ENCODE data around the gene MROH2A. TPM values are rescaled to one million over a fixed set of nuclear protein-coding genes. Genes with fewer than 3 reads are reported as not detected.

The MROH2A gene
- total RNA-seq, 6 donors from 2014 or later, result not detected

- Histone ChIP-seq H3K4me1 (no peaks in the 10 kb centered on the region), H3K27ac (no peak within 1 kb of the TSS), H3K36me3 (no peaks in the 10 kb centered on the region), H3K4me3 (no peak within 1 kb of the TSS), H3K27me3 (no peaks in the 10 kb centered on the region), H3K9me3 (no peaks in the 10 kb centered on the region)
- peak in 1 of 2 donors; percentile 42 for DNase-seq
- WGBS, 2 donors, result 83 to 87% methylated on average over 5 to 6 of the region's 6 CpGs
- TF ChIP-seq EP300 (IDR thresholded peaks at IDR 0.05) (no peak), POLR2AphosphoS5 (IDR thresholded peaks at IDR 0.05) (no peak), POLR2A (IDR thresholded peaks at IDR 0.05) (no peak)
- TF ChIP-seq, protein P1, sequence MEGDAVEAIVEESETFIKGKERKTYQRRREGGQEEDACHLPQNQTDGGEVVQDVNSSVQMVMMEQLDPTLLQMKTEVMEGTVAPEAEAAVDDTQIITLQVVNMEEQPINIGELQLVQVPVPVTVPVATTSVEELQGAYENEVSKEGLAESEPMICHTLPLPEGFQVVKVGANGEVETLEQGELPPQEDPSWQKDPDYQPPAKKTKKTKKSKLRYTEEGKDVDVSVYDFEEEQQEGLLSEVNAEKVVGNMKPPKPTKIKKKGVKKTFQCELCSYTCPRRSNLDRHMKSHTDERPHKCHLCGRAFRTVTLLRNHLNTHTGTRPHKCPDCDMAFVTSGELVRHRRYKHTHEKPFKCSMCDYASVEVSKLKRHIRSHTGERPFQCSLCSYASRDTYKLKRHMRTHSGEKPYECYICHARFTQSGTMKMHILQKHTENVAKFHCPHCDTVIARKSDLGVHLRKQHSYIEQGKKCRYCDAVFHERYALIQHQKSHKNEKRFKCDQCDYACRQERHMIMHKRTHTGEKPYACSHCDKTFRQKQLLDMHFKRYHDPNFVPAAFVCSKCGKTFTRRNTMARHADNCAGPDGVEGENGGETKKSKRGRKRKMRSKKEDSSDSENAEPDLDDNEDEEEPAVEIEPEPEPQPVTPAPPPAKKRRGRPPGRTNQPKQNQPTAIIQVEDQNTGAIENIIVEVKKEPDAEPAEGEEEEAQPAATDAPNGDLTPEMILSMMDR (IDR thresholded peaks at IDR 0.05), result no peak
- no peak for ATAC-seq (ENCODE audit: low FRiP score in 2 of 2)
Measured at GRCh38 chr2:233760043-233760442, 18.1 kb upstream of the MROH2A start, which contains the start of gene UGT1A1. Gene UGT1A1 (plus strand): TSS chr2:233760270. CDS start chr2:233760288, 18 bp downstream.

DNA sequence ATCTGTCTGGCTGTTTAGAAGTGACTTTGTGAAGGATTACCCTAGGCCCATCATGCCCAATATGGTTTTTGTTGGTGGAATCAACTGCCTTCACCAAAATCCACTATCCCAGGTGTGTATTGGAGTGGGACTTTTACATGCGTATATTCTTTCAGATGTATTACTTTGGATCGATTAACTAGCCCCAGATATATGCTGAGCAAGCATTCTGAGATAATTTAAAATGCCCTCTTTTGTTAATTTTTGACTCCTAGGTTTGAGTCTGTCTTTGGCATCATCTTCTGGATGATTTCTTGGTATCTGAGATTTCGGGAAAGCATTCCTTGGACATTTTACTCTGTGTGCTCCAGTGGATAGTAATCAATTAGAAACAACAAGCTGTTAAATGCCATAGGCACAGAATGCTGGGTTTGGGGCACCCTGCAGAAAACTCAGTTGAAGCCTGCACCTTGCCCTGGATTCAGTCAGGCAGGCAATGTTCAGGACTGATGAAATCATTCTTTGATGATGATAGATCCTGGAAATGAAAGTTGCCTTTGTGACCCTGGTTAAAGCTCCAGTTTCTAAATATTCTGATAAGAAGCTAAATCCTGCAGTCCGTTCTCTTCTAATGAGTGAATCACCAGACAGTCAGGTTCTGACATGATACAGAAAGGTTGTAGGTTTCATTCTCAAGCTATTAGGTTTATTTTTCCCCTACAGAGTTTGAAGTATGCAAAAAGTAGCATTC, 16.9 kb upstream of the MROH2A start:
- no peak overlapping the region for H3K27ac ChIP-seq
- DNase-seq, result no peak
- no peaks in the 10 kb centered on the region for H3K36me3 ChIP-seq
- ATAC-seq (ENCODE audit: low FRiP score in 2 of 2), result no peak
- TF ChIP-seq POLR2AphosphoS5 (IDR thresholded peaks at IDR 0.05) (no peak), EP300 (IDR thresholded peaks at IDR 0.05) (no peak), POLR2A (IDR thresholded peaks at IDR 0.05) (no peak)
- TF ChIP-seq, protein P1 (IDR thresholded peaks at IDR 0.05), result no peak
- no peaks in the 10 kb centered on the region for H3K9me3 ChIP-seq
- H3K4me3 ChIP-seq, result no peak overlapping the region
- no peaks in the 10 kb centered on the region for H3K27me3 ChIP-seq
- 82 to 83% methylated on average over 4 of the region's 4 CpGs for WGBS, 2 donors
- no peaks in the 10 kb centered on the region for H3K4me1 ChIP-seq

DNA sequence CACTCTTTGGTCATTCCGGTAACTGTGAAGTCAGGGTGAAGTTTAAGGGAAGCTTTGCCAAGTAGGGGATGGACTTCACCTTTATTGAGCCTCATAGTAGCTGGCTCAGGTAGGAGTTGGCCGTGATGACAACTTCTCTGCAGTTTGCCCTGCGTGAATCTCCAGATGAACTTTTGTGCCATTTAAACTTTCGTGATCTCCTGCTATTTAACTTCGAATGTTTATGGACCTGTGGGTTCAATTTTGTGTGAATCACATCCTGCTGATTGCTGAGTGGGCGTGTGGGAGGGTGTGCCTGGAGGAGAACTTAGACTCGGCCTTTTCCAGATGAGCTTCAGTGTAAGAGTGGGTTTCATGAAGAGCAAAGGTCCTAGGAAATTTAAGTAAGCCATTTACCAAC, 13.9 kb upstream of the MROH2A start:
- Histone ChIP-seq H3K36me3 (no peaks in the 10 kb centered on the region), H3K4me1 (no peaks in the 10 kb centered on the region), H3K27ac (no peak overlapping the region), H3K4me3 (no peak overlapping the region), H3K9me3 (no peaks in the 10 kb centered on the region), H3K27me3 (no peaks in the 10 kb centered on the region)
- DNase-seq (no peak), ATAC-seq (ENCODE audit: low FRiP score in 2 of 2) (no peak)
- 74 to 81% methylated on average over 7 of the region's 7 CpGs for WGBS, 2 donors
- no peak for TF ChIP-seq POLR2A (IDR thresholded peaks at IDR 0.05)
- no peak for TF ChIP-seq EP300 (IDR thresholded peaks at IDR 0.05)
- no peak for TF ChIP-seq POLR2AphosphoS5 (IDR thresholded peaks at IDR 0.05)
- TF ChIP-seq, protein P1 (IDR thresholded peaks at IDR 0.05), result no peak

DNA sequence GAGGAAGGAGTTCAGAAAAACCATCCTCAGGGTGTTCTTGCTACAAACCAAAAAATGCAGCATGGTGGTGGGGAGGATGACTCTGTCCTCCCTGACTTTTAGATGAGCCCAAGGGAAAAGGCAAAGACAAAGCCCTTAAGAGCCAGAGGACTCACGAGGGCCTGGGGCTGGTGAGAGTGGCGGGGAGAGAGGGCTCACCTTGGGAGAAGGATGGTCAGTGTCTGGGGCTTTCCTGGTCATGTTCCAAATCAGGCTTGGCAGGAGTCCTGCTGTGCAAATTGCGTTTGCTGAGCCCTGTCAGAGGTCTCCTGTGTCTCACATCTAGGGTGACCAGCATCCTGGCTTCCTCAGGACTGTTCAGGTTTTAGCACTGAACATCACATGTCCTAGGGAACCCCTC, 13.4 kb upstream of the MROH2A start:
- ATAC-seq (ENCODE audit: low FRiP score in 2 of 2) (no peak), DNase-seq (no peak)
- no peaks in the 10 kb centered on the region for H3K27me3 ChIP-seq
- H3K9me3 ChIP-seq, result no peaks in the 10 kb centered on the region
- H3K36me3 ChIP-seq, result no peaks in the 10 kb centered on the region
- no peak overlapping the region for H3K27ac ChIP-seq
- TF ChIP-seq EP300 (IDR thresholded peaks at IDR 0.05), result no peak
- no peak for TF ChIP-seq POLR2AphosphoS5 (IDR thresholded peaks at IDR 0.05)
- TF ChIP-seq, protein P1 (IDR thresholded peaks at IDR 0.05), result no peak
- TF ChIP-seq POLR2A (IDR thresholded peaks at IDR 0.05), result no peak
- H3K4me3 ChIP-seq, result no peak overlapping the region
- H3K4me1 ChIP-seq, result no peaks in the 10 kb centered on the region
- 47 to 74% methylated on average over 2 to 3 of the region's 3 CpGs for WGBS, 2 donors

- Histone ChIP-seq H3K27me3 (no peaks in the 10 kb centered on the region), H3K27ac (no peak overlapping the region), H3K4me1 (no peaks in the 10 kb centered on the region), H3K4me3 (no peak overlapping the region), H3K9me3 (no peaks in the 10 kb centered on the region), H3K36me3 (no peaks in the 10 kb centered on the region)
- ATAC-seq (ENCODE audit: low FRiP score in 2 of 2) (no peak), DNase-seq (no peak)
- 79 to 82% methylated on average over 4 of the region's 4 CpGs for WGBS, 2 donors
- TF ChIP-seq POLR2A (IDR thresholded peaks at IDR 0.05) (no peak), EP300 (IDR thresholded peaks at IDR 0.05) (no peak), POLR2AphosphoS5 (IDR thresholded peaks at IDR 0.05) (no peak)
- TF ChIP-seq, protein P1 (IDR thresholded peaks at IDR 0.05), result no peak
Measured at GRCh38 chr2:233766416-233766815, 11.7 kb upstream of the MROH2A start.
